Endometrial microvascular endothelial cells (primary cell): Measurements from ENCODE around the gene COQ2. TPM values are rescaled to one million over a fixed set of nuclear protein-coding genes. Genes with fewer than 3 reads are reported as not detected.
"Not testable (repeated sequence)": the region's sequence is repeated elsewhere in the genome, so short reads cannot be mapped to it uniquely, and the experiment has no call there.

ENCODE experiments used
- in situ Hi-C: cut with HindIII; loops from 2 replicates; pipeline ENCODE4 v1.10.0; 2017; ENCODE audit warnings: low sequenced_read_pairs, low pct_unique_long_range_greater_than_20kb; ENCODE audit errors: inconsistent ontology term
- total RNA-seq: library from RNA; depleted of rRNA; stranded (reverse); fragments of >200 nt; gene quantifications from one replicate; pipeline ENCODE4 v1.2.3, GENCODE V29; 2015; ENCODE audit errors: inconsistent ontology term

Gene COQ2
- total RNA-seq, 1 donor from 2014 or later, result 26.6 TPM

DNA sequence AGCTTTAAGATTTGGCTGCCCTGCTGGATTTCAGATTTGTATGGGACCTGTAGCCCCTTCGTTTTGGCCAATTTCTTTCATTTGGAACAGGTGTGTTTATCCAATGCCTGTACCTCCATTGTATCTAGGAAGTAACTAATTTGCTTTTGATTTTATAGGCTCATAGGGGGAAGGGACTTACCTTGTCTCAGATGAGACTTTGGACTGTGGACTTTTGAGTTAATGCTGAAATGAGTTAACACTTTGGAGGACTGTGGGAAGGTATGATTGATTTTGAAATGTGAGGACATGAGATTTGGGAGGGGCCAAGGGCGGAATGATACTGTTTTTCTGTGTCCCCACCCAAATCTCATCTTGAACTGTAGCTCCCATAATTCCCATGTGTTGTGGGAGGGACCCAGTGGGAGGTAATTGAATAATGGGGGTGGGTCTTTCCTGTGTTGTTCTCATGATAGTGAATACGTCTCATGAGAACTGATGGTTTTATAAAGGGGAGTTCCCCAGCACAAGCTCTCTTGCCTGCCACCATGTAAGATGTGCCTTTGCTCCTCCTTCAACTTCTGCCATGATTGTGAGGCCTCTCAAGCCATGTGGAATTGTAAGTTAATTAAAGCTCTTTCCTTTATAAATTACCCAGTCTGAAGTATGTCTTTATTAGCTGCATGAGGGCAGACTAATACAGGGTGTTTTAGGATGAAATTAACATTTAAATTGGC lies 5.6 kb upstream of the COQ2 start:
- in situ Hi-C loops, result loop anchor here (25.0 kb wide), 2 partner anchors 172 to 253 kb away; partner anchors contain the start of genes COPS4, HELQ and MRPS18C

DNA sequence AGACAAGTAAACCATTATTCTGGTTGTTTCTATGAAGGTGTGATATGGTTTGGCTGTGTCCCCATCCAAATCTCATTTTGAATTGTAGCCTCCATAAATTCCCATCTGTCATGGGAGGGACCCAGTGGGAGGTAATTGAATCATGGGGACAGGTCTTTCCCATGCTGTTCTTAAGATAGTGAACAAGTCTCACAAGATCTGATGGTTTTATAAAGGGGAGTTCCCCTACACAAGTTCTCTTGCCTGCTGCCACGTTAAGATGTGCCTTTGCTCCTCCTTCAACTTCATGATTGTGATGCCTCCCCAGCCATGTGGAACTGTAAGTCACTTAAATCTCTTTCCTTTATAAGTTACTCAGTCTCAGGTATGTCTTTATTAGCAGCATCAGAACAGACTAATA lies 3.8 kb upstream of the COQ2 start:
- in situ Hi-C loops, result loop anchor here (25.0 kb wide), 2 partner anchors 174 to 251 kb away; partner anchors contain the start of genes COPS4, HELQ and MRPS18C

DNA sequence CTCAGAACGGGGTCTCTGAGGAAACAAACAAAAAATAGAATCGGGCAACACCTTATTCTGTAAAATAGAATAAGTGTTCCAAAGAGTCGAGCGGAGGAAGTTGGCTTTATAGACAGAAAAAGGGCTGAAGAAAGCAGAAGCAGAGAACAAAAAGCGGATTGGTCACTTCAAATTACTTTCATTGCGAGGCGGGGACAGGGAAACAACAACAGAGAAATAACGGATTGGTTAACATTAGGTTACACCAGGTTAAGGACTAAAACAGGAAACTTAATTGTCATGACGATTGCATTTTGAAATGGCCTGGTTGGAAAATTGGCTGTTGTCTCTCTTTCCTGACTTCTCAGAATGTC lies 433 bp upstream of the COQ2 start:
- in situ Hi-C loops, result loop anchor here (25.0 kb wide), 2 partner anchors 177 to 248 kb away; partner anchors contain the start of genes COPS4, HELQ and MRPS18C

DNA sequence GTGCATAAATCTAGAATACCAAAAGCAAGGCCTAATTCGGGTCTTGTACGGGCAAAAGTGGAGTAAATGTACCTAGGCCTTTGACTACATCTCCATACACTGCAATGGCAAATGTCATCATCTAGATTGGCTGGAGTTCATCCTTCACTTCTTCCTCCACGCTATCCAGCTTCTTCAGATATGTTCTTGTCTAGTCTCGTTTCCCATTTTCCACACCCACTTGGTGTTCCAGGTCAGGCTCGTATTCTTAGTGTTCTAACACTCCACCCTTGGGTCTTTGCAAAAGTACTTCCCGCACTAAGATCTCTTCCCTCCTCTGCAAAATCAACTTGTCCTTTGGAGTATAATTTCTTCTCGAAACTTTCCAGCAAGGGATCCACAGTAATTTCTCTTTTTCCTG lies 1.4 kb downstream of the COQ2 start:
- in situ Hi-C loops, result loop anchor here (25.0 kb wide), 2 partner anchors 179 to 246 kb away; partner anchors contain the start of genes COPS4, HELQ and MRPS18C

DNA sequence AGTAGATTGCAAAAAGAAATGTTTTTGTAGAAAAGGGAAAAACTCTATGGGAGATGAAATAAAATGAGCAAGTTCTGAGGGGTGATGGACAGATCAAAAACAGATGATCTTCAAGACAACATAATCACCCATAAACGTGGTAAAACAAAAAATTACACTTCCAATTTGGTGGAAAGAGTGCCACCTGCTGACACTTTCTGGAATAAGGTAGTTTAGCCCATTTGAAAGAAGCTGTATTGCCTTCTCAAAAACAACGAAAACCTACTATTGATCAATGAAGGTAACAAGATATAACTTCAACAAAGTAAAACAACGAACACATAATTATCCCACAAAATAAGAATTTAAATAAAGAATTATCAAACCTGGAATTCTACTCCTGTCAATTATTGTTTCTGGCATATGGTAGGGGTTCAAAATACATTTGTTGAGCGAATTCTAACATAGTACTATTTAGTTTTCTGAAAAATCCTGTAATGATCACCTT lies 2.5 kb downstream of the COQ2 start:
- in situ Hi-C loops, result loop anchor here (25.0 kb wide), 2 partner anchors 180 to 245 kb away; partner anchors contain the start of genes COPS4, HELQ and MRPS18C

DNA sequence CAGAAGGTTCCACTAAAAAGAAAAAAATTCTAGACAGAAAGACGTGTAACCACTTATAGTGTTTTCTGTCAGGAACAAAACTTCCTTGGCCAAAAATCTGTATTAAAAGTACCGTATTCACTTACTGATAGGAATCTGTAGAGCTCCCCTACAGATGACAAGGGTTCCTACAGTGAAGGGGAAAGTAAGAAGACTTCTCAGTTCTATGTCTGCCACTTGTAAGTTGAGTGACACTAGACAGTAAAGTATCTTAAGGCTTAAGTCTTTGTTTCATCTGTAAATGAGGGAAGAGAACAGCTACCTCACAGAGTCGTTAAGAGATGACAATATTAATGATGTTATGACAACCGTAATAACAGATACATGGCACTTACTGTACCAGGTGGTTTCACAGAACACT lies 3.3 kb downstream of the COQ2 start:
- in situ Hi-C loops, result loop anchor here (25.0 kb wide), 2 partner anchors 181 to 244 kb away; partner anchors contain the start of genes COPS4, HELQ and MRPS18C

DNA sequence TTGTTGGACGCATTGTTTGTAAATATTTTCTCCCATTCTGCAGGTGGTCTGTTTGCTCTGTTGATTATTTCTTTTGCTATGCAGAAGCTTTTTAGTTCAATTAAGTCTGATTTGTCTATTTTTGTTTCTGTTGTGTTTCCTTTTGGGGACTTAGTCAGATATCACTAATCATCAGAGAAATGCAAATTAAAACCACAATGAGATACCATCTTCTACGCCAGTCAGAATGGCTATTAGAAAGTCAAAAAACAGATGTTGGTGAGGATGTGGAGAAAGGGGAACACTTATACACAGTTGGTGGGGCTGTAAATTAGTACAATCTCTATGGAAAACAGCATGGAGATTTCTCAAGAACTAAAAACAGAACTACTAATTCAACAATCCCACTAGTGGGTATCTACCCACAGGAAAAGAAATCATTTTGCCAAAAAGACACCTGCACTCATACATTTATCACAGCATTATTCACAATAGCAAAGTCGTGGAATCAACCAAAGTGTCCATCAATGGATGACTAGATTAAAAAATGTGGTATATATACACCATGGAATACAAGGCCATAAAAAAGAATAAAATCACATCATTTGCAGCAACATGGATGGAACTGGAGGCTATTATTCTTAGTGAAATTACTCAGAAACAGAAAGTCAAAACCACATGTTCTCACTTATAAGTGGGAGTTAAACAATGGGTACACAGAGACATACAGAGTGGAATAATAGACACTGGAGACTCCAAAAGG lies 8.1 kb downstream of the COQ2 start:
- in situ Hi-C loops, result loop anchor here (25.0 kb wide), 2 partner anchors 186 to 239 kb away; partner anchors contain the start of genes COPS4, HELQ and MRPS18C

DNA sequence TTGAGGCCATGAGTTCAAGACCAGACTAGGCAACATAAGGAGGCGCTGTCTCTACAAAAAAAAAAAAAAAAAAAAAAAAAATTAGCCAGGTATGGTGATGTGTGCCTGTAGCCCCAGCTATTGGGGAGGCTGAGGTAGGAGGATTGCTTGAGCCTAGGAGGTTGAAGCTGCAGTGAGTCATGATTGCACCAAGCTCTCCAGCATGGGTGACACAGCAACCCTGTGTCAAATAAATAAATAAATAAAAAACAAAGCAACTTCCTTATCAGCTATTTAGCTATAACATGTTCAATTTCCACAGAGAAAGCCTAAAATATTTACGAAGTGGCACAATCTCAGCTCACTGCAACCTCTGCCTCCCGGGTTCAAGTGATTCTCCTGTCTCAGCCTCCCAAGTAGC lies 10.7 kb downstream of the COQ2 start:
- in situ Hi-C loops, result not testable (repeated sequence)

DNA sequence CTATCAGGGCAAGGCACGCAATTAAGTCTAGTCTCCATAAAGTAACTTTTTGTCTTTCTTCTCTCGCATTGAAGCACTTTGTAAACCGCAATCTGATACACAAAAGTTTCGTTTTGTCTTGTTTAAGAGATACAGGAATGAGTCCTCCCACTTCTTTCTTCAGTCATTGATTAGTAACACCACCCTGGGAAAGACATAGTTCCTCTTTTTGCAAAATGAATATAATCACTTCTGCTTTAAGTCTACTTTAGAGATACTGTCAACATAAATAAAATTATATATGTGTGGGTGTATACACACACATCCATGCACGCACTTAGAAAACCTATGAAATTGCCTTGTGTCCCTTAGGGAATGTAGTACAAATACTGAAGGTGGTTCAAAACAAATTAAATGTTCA lies 11.7 kb downstream of the COQ2 start:
- in situ Hi-C loops, result no loop called here

DNA sequence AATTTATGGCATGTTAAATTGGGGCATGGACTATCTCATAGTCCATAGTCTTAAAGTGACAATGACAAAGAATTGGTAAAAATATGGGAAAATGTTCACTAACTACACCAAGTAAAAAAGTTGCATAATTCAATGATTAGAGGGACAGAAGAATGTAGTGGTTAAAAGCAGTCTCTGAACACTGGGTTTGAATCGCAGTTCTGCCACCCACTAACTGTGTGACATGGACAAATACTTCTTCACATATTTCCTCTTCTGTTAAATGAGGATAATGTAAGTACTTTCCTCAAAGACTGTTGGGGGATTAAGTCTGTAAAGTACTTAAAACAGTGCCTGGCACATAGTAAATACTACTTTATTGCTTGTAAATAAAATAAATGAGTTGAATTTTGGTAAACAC lies 15.3 kb downstream of the COQ2 start:
- in situ Hi-C loops, result no loop called here

DNA sequence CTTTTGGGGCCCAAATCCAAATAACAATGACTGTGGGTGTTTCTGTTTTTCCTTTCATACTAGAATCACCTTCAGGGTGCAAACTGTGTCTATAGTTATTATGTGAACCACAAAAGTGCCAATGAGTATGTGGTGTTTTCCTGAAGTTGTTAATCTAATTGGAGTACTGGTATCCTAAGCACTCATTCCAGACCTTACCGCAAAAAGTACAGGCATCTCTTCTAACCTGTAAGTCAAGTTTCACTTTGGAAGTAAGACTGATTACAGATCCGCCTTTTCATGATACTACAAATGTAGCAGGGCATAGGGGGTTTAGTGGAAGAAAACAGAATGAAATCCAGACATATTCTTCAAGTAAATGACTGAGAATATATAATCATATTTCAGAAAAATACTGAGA lies 16.1 kb downstream of the COQ2 start:
- in situ Hi-C loops, result no loop called here

DNA sequence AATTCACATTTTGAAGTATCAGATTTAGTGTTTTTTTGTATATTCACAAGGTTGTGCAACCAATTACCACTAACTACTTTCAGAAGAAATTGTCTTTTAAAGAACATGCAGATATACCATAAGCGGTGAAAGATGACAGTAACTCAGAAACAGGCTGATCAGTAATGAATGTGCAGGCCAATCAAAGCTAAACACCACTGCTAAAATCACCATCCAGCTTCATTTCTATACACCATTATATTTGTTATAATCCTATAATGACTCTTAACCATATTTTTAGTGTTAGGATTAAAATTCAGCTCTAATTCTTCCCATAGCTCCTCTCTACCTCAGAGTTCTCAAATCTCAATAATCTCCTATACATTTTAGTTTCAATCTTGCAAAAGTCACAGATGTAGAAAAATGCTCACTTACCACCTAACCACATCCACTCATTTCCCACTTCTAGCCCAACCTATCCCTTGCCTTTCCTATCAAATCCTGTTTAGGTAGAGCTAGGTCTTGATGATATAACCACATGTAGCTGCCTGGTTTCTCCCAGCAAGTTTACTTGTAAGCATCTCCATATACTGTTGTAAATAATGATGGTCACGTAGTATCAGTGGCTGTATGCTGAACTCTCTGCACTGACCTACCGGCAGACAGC lies 16.6 kb downstream of the COQ2 start:
- in situ Hi-C loops, result no loop called here

DNA sequence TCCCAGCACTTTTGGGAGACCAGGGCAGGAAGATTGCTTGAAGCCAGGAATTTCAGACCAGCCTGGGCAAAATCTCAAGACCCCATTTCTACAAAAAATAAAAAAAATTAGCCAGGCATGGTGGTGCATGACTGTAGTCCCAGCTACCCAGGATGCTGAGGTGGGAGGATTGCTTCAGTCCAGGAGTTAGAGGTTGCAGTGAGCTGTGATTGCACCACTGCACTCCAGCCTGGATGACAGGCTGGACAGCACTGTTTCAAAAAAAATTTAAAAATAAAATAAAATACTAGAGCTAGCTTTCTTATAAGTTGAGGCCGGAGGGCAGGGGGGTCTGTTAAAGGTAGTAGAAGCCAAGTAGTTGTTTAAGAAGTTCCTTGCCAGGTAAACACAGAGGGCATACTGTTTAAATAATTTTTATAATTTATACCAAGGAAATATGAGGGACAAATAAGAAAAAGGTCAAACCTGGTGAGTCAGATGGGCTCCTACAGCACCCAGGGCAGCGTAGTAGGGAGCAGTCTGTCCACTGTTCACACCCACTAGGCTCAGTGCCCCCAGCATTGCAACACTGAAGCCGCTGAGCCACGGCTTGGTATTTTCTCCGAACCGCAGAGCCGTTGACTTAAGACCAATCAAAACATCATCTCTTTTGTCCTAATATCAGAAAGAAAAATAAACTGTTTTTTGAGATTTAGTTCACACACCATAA lies 17.3 kb downstream of the COQ2 start:
- in situ Hi-C loops, result no loop called here

DNA sequence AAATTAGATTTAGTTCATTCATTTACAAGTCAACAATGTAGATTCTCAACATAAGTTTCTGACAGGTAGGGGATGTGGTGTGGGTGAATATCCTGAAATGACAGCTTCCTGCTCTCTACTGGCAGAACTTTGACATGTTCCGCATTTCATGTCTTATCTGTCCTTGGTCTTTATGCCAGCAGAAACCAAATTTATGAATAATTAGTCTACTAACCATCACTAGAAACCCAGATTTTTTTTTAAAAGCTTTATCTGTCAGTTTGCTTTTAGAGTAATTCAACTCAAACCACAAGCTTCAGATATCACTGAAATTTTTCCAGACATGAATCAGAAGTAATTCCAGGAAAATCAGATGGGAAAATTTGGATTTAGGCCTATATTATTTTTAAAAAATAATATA lies 17.9 kb downstream of the COQ2 start:
- in situ Hi-C loops, result no loop called here

DNA sequence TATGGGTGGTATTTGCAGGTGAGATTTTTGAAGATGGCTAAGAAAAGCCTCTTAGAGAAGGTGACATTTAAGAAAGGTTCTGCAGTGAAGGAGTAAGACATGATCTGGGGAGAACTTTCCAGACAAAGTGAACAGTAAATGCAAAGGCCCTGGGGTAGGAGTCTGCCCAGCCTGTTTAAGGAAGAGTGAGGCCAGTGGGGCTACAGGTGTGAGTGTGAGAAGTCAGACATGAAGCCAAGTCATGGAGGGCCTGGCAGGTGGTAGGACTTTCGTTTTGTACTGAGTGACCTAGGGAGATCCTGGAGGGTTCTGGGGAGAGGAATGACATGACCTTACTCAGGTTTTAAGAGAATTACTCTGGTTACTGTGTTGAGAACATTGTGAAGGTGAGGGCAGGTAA lies 21.5 kb downstream of the COQ2 start:
- in situ Hi-C loops, result no loop called here

DNA sequence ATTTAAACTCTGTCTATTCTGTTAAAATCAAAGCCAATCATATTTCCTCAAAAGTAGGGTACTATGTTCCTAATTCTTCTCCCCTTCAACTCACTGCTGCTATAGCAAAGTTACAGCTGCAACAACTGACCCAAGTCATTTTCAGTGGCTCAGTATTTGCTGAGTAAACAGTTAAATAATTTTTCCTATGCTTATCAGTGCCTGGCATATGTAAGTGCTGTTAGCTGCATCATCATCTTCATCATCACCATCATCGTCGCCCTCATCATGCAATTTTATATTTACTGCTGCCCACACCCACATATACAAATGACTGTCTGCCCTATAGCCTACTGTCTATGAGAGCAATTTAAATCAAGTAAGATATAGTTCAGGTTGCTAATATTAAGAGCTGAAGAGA lies 21.9 kb downstream of the COQ2 start:
- in situ Hi-C loops, result no loop called here

DNA sequence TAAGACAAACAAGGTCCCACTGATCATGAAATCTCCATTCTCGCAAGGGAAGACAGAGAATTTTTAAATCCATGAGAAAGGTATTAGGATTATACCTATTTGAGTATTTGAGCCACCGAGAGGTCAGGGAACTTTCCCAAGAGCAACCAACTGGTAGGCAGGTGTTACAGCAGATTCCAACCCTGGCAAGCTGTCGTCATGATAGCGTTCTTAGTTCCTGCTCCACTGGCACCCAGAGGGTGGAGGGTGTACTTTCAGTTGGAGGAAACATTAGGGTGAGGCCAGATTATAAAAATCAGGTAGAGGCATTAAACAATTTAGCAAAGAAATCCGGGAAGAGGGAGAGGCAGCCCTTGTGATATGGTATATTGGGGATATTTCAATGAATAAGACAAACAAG lies 23.3 kb downstream of the COQ2 start:
- in situ Hi-C loops, result no loop called here

DNA sequence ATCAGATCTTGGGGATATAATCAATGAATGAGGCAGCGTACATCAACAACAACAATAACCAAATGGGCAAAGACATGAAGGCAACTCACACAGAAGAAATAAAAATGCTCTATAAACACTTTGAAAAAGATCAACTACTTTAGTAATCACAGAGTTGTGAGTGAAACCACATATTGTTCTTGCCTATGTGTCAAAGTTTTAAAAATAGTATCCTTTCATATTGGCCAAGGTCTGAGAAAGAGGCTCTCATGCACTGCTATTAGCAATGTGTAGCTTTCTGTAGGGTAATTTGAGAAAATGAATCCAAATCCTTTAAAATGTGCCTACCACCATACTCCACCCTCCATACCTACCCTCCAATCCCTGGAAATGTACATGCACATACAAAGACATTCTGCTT lies 25.0 kb downstream of the COQ2 start:
- in situ Hi-C loops, result no loop called here

DNA sequence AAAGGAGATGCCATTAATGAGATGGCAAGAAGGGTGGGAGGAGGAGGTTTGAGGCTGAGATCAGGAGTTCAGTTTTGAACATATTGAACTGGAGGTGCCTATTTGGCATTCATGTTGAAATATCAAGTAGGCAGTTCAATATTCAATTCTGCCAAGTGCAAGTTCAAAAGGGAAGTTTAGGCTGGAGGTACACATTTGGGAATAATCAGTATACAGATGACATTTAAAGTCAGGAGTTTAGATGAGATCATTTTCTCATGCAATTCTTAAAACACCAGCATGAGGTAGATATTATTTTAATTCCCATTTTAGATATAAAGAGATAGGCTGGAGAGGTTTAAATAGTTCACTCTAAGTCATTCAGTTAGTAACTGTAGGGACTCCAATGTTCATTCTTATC lies 26.1 kb downstream of the COQ2 start:
- in situ Hi-C loops, result no loop called here
